ENCODE measurements around the gene CDH13.

DNA sequence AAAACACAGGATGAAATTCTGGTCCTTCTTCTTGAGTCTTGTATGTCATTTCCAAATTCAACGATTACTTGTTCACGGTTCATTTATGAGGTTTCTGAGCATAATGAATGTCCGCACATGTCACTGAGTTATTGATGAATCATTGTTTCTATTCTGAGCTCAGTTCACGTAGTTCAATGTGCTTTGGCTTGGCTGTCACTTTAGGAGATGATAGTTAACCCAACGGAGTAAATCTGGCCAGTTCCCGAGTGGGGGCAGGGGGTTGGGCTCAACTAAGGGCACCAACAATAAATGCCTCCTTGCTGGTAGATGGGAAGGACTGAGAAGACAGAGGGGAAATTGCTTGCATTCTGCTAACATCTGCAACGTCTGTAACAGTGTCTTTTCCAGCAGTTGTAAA lies 941.6 kb downstream of the CDH13 start:
- TF ChIP-seq, protein P1, sequence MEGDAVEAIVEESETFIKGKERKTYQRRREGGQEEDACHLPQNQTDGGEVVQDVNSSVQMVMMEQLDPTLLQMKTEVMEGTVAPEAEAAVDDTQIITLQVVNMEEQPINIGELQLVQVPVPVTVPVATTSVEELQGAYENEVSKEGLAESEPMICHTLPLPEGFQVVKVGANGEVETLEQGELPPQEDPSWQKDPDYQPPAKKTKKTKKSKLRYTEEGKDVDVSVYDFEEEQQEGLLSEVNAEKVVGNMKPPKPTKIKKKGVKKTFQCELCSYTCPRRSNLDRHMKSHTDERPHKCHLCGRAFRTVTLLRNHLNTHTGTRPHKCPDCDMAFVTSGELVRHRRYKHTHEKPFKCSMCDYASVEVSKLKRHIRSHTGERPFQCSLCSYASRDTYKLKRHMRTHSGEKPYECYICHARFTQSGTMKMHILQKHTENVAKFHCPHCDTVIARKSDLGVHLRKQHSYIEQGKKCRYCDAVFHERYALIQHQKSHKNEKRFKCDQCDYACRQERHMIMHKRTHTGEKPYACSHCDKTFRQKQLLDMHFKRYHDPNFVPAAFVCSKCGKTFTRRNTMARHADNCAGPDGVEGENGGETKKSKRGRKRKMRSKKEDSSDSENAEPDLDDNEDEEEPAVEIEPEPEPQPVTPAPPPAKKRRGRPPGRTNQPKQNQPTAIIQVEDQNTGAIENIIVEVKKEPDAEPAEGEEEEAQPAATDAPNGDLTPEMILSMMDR (IDR thresholded peaks at IDR 0.05; ENCODE audit: extremely low read depth in 1 of 2, insufficient read depth in 1 of 2, low read depth in 1 of 2, low read length in 2 of 2): no peak
- no peak for TF ChIP-seq POLR2A (IDR thresholded peaks at IDR 0.05; ENCODE audit: low read depth, low read length)
- TF ChIP-seq POLR2AphosphoS5 (IDR thresholded peaks at IDR 0.05; ENCODE audit: insufficient read depth, low read depth, low read length): no peak
- TF ChIP-seq MYC (IDR thresholded peaks at IDR 0.05; ENCODE audit: low read depth, low read length): no peak
- TF ChIP-seq JUN (IDR thresholded peaks at IDR 0.05; ENCODE audit: borderline replicate concordance, insufficient read depth, insufficient read length, low read depth): no peak
- no peak for TF ChIP-seq GATA2 (IDR thresholded peaks at IDR 0.05; ENCODE audit: insufficient read depth, insufficient read length, low read depth, low read length)
- TF ChIP-seq EZH2 (IDR thresholded peaks at IDR 0.05; ENCODE audit: borderline replicate concordance, low read depth, low read length, severe bottlenecking): no peak
- TF ChIP-seq, protein P2, sequence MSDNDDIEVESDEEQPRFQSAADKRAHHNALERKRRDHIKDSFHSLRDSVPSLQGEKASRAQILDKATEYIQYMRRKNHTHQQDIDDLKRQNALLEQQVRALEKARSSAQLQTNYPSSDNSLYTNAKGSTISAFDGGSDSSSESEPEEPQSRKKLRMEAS (IDR thresholded peaks at IDR 0.05; ENCODE audit: insufficient read depth, insufficient read length): no peak

All from endothelial cell of umbilical vein (primary cell).